ENCODE results near the gene GRIK2. TPM values are rescaled to one million over a fixed set of nuclear protein-coding genes. Genes with fewer than 3 reads are reported as not detected.

The GRIK2 gene
- total RNA-seq, 1 experiment from 2014 or later: 6.6 TPM

GRCh38 chr6:101445527-101445926 lies 52.0 kb downstream of the GRIK2 start:
- no peak for ATAC-seq
- H3K4me1 ChIP-seq (ENCODE audit: control insufficient read depth, insufficient read depth, low read length): no peaks in the 10 kb centered on the region
- H3K27ac ChIP-seq (ENCODE audit: low read length): no peak overlapping the region
- H3K4me3 ChIP-seq (ENCODE audit: low read depth in 2 of 2, low read length in 2 of 2): no peak overlapping the region
- POLR2A ChIA-PET: no interaction called here
- CTCF ChIA-PET: no interaction called here
- in situ Hi-C loops (cut with HindIII; ENCODE audit: low pct_unique_long_range_greater_than_20kb, low sequenced_read_pairs) (no loop called here), intact Hi-C loops (cut with micrococcal nuclease; ENCODE audit: unreplicated experiment) (no loop called here)
- DNase-seq (ENCODE audit: low read depth, low spot score): no peak
- H3K36me3 ChIP-seq (ENCODE audit: control insufficient read depth, insufficient read depth, low read length): no peaks in the 10 kb centered on the region
- no peaks in the 10 kb centered on the region for H3K9me3 ChIP-seq (ENCODE audit: control insufficient read depth, insufficient read depth, low read depth, low read length)
- TF ChIP-seq TCF7L2 (IDR thresholded peaks at IDR 0.05; ENCODE audit: low read depth, low read length): 0 out of 2 replicates have a peak, but pooled peaks have one; percentile 46
- TF ChIP-seq REST (IDR thresholded peaks at IDR 0.05; ENCODE audit: insufficient read depth in 1 of 2, low read depth in 2 of 2, low read length in 1 of 2): no peak
- no peaks in the 10 kb centered on the region for H3K27me3 ChIP-seq (ENCODE audit: control insufficient read depth, insufficient read depth, low read length)
- BruUV-seq (replicated peaks): no TSS peak

GRCh38 chr6:101450901-101451300 lies 57.4 kb downstream of the GRIK2 start:
- Histone ChIP-seq H3K27me3 (ENCODE audit: control insufficient read depth, insufficient read depth, low read length) (no peaks in the 10 kb centered on the region), H3K4me1 (ENCODE audit: control insufficient read depth, insufficient read depth, low read length) (no peaks in the 10 kb centered on the region), H3K9me3 (ENCODE audit: control insufficient read depth, insufficient read depth, low read depth, low read length) (no peaks in the 10 kb centered on the region), H3K27ac (ENCODE audit: low read length) (no peak overlapping the region), H3K4me3 (ENCODE audit: low read depth in 2 of 2, low read length in 2 of 2) (no peak overlapping the region), H3K36me3 (ENCODE audit: control insufficient read depth, insufficient read depth, low read length) (no peaks in the 10 kb centered on the region)
- no peak for TF ChIP-seq TCF7L2 (IDR thresholded peaks at IDR 0.05; ENCODE audit: low read depth, low read length)
- TF ChIP-seq REST (IDR thresholded peaks at IDR 0.05; ENCODE audit: insufficient read depth in 1 of 2, low read depth in 2 of 2, low read length in 1 of 2): no peak
- TF ChIP-seq SIN3A (IDR thresholded peaks at IDR 0.05; ENCODE audit: borderline replicate concordance, insufficient read depth, low read depth, low read length): no peak
- no peak for TF ChIP-seq POLR2AphosphoS5 (IDR thresholded peaks at IDR 0.05; ENCODE audit: low read depth, low read length)
- no peak for TF ChIP-seq CTCF (IDR thresholded peaks at IDR 0.05)
- ChIA-PET POLR2A (no interaction called here), CTCF (no interaction called here)
- in situ Hi-C loops (cut with HindIII; ENCODE audit: low pct_unique_long_range_greater_than_20kb, low sequenced_read_pairs): no loop called here
- no peak for DNase-seq (ENCODE audit: low read depth, low spot score)
- BruUV-seq (replicated peaks): no TSS peak
- ATAC-seq: no peak
- intact Hi-C loops (cut with micrococcal nuclease; ENCODE audit: unreplicated experiment): no loop called here
